CD4-positive, CD25-positive, alpha-beta regulatory T cell (primary cell): ENCODE measurements around the gene ASMTL. TPM values are rescaled to one million over a fixed set of nuclear protein-coding genes. Genes with fewer than 3 reads are reported as not detected.

ENCODE experiments used
- ATAC-seq, 2 donors: fragments of 150-1000 bp; cut with Tn5 transposase; one replicate each; pipeline ENCODE4 v1.10.0; 2021; ENCODE audit warnings: low read depth in 2 of 2, moderate number of reproducible peaks in 2 of 2, moderate library complexity in 1 of 2
- DNase-seq, 3 donors: peaks; one replicate each; pipeline versions ENCODE4 v3.0.0 to v3.0.0-alpha.2; 2012 to 2022; ENCODE audit warnings: mixed read lengths in 1 of 3
- H3K27ac ChIP-seq: one replicate; pipeline ENCODE4 v1.7.0; 2013; ENCODE audit warnings: mild to moderate bottlenecking, low read length; ENCODE audit not compliant: insufficient read depth, poor library complexity, severe bottlenecking
- H3K27me3 ChIP-seq: one replicate; pipeline ENCODE4 v1.7.0; 2013; ENCODE audit warnings: low read length; ENCODE audit not compliant: control insufficient read depth, insufficient read depth
- H3K36me3 ChIP-seq: one replicate; pipeline ENCODE4 v1.7.0; 2013; ENCODE audit warnings: mild to moderate bottlenecking, low read length, moderate library complexity; ENCODE audit not compliant: control insufficient read depth, insufficient read depth
- H3K4me1 ChIP-seq: 2 replicates; pipeline ENCODE4 v1.7.0; 2013; ENCODE audit warnings: mild to moderate bottlenecking, low read length; ENCODE audit not compliant: insufficient read depth, control insufficient read depth, poor library complexity, severe bottlenecking
- H3K4me3 ChIP-seq: one replicate; pipeline ENCODE4 v1.7.0; 2013; ENCODE audit warnings: low read depth, mild to moderate bottlenecking, low read length, moderate library complexity
- H3K9me3 ChIP-seq, 2 experiments: 1 replicate in 1 of 2; 2 replicates in 1 of 2; pipeline ENCODE4 v1.7.0; 2013; ENCODE audit warnings: low read length in 2 of 2, mild to moderate bottlenecking in 1 of 2, moderate library complexity in 1 of 2; ENCODE audit not compliant: control insufficient read depth in 2 of 2
- H3K27ac Mint-ChIP-seq, 3 donors: one replicate each; pipeline ENCODE4 v1.8.0; 2020 to 2022; ENCODE audit warnings: mild to moderate bottlenecking in 3 of 3, mixed read lengths in 3 of 3, moderate library complexity in 2 of 3
- H3K27me3 Mint-ChIP-seq: one replicate; pipeline ENCODE4 v1.8.0; 2022; ENCODE audit warnings: mild to moderate bottlenecking, mixed read lengths
- H3K36me3 Mint-ChIP-seq: one replicate; pipeline ENCODE4 v1.8.0; 2020; ENCODE audit warnings: mixed read lengths
- H3K4me1 Mint-ChIP-seq, 4 donors: one replicate each; pipeline ENCODE4 v1.8.0; 2020 to 2022; ENCODE audit warnings: mixed read lengths in 4 of 4, mild to moderate bottlenecking in 1 of 4
- H3K4me3 Mint-ChIP-seq, 4 donors: one replicate each; pipeline ENCODE4 v1.8.0; 2020 to 2022; ENCODE audit warnings: mild to moderate bottlenecking in 4 of 4, mixed read lengths in 4 of 4, moderate library complexity in 3 of 4
- H3K9me3 Mint-ChIP-seq, 7 donors: one replicate each; pipeline ENCODE4 v1.8.0; 2020 to 2022; ENCODE audit warnings: mixed read lengths in 7 of 7, mild to moderate bottlenecking in 3 of 7, moderate library complexity in 2 of 7
- polyA plus RNA-seq, 4 donors: library from polyadenylated mRNA; unstranded; fragments of 300-500 nt; fragmentation: Illumina TruSeq; gene quantifications; one replicate each; pipeline ENCODE4 v1.2.3, GENCODE V29; 2021
- total RNA-seq: library from RNA; stranded (reverse); gene quantifications from one replicate; pipeline ENCODE4 v1.2.3, GENCODE V29; 2022

The ASMTL gene
- total and polyA plus RNA-seq, 5 donors from 2014 or later: 32.1 to 50.1 (median 44.6) TPM

- Histone ChIP-seq H3K4me3 (no peak overlapping the region), H3K4me1 (peaks cover 45% of the 10 kb centered on the region), H3K9me3 (no peaks in the 10 kb centered on the region), H3K36me3 (peaks cover 36% of the 10 kb centered on the region), H3K27me3 (no peaks in the 10 kb centered on the region), H3K27ac (peak overlapping the region; percentile 70)
- peak overlapping the region in 3 of 4 donors; percentile 54 to 70 (median 62) for H3K4me3 Mint-ChIP-seq
- peak overlapping the region in 2 of 3 donors; percentile 28 to 97 for H3K27ac Mint-ChIP-seq
- peaks cover 17% of the 10 kb centered on the region for H3K36me3 Mint-ChIP-seq
- DNase-seq (no peak), ATAC-seq (no peak)
- H3K9me3 Mint-ChIP-seq: peaks cover 0 to 3% (median 0%) of the 10 kb centered on the region in 7 donors
- peaks cover 21 to 53% (median 32%) of the 10 kb centered on the region in 4 donors for H3K4me1 Mint-ChIP-seq
- H3K27me3 Mint-ChIP-seq: no peaks in the 10 kb centered on the region
Observed at GRCh38 chrX:1463581-1463980, 10.9 kb upstream of the ASMTL start.

- H3K4me3 Mint-ChIP-seq: peak overlapping the region in 3 of 4 donors; percentile 40 to 67 (median 62)
- peaks cover 20 to 45% (median 29%) of the 10 kb centered on the region in 4 donors for H3K4me1 Mint-ChIP-seq
- H3K27me3 Mint-ChIP-seq: no peaks in the 10 kb centered on the region
- ATAC-seq (peak; percentile 80 to 81), DNase-seq (peak; percentile 29 to 84 (median 53))
- peaks cover 36% of the 10 kb centered on the region for H3K36me3 ChIP-seq
- H3K4me1 ChIP-seq: peaks cover 37% of the 10 kb centered on the region
- peak overlapping the region; percentile 52 to 97 (median 83) for H3K27ac Mint-ChIP-seq
- H3K27me3 ChIP-seq: no peaks in the 10 kb centered on the region
- H3K4me3 ChIP-seq: peak overlapping the region; percentile 26
- peak overlapping the region; percentile 70 for H3K27ac ChIP-seq
- peaks cover 0 to 3% (median 0%) of the 10 kb centered on the region in 7 donors for H3K9me3 Mint-ChIP-seq
- H3K36me3 Mint-ChIP-seq: peaks cover 17% of the 10 kb centered on the region
- H3K9me3 ChIP-seq: no peaks in the 10 kb centered on the region
Observed at GRCh38 chrX:1462596-1463251, 10.0 kb upstream of the ASMTL start.

DNA sequence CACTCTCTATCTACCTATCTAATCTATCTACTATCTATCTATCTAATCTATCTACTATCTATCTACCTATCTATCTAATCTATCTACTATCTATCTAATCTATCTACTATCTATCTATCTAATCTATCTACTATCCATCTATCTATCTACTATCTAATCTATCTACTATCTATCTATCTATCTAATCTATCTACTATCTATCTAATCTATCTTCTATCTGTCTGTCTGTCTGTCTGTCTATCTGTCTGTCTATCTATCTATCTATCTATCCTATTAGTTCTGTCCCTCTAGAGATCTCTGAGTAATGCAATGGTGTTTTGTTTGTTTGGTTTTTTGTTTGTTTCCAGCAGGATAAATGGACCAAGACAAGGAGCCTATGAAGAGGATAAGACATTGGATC is 9.4 kb upstream of the ASMTL start:
- peaks cover 12% of the 10 kb centered on the region for H3K36me3 Mint-ChIP-seq
- no peak for DNase-seq
- H3K4me1 Mint-ChIP-seq: peaks cover 16 to 39% (median 26%) of the 10 kb centered on the region in 4 donors
- H3K4me3 ChIP-seq: peak overlapping the region; percentile 11
- peak overlapping the region in 2 of 4 donors; percentile 62 to 67 for H3K4me3 Mint-ChIP-seq
- peaks cover 31% of the 10 kb centered on the region for H3K4me1 ChIP-seq
- no peak for ATAC-seq
- H3K9me3 Mint-ChIP-seq: peaks cover 0 to 3% (median 0%) of the 10 kb centered on the region in 7 donors
- peak overlapping the region; percentile 70 for H3K27ac ChIP-seq
- no peaks in the 10 kb centered on the region for H3K9me3 ChIP-seq
- peak overlapping the region in 2 of 3 donors; percentile 52 to 97 for H3K27ac Mint-ChIP-seq
- H3K36me3 ChIP-seq: peaks cover 36% of the 10 kb centered on the region
- H3K27me3 Mint-ChIP-seq: no peaks in the 10 kb centered on the region
- no peaks in the 10 kb centered on the region for H3K27me3 ChIP-seq

DNA sequence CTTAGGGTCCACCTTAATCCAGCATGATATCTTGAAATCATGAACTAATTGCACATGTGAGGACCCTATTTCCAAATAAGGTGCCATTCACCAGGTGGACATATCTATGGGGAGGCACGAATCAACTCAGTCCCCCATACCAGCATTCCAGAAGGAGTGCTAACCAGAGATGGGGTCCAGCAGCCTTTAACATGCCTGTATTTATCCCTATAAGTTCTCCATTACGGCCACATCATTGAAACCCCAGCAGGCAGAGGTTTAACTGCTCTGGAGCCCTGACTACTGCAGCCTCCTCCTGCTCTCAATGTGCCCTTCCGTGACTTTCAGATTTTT is 3.2 kb upstream of the ASMTL start:
- no peak for ATAC-seq
- H3K27ac ChIP-seq: no peak overlapping the region
- no peaks in the 10 kb centered on the region for H3K9me3 ChIP-seq
- no peak overlapping the region for H3K4me3 ChIP-seq
- Mint-ChIP-seq H3K9me3 (peaks cover 0 to 1% (median 0%) of the 10 kb centered on the region in 7 donors), H3K27me3 (no peaks in the 10 kb centered on the region), H3K27ac (peak overlapping the region; percentile 34 to 85 (median 72)), H3K4me3 (peak overlapping the region in 3 of 4 donors; percentile 39 to 62 (median 57)), H3K4me1 (peaks cover 0 to 25% (median 2%) of the 10 kb centered on the region in 4 donors), H3K36me3 (no peaks in the 10 kb centered on the region)
- H3K27me3 ChIP-seq: no peaks in the 10 kb centered on the region
- DNase-seq: no peak
- H3K4me1 ChIP-seq: peaks cover 22% of the 10 kb centered on the region
- no peaks in the 10 kb centered on the region for H3K36me3 ChIP-seq

- ATAC-seq (peak; percentile 30 to 35), DNase-seq (peak; percentile 77 to 90 (median 88))
- H3K4me1 ChIP-seq: peaks cover 29% of the 10 kb centered on the region
- peak overlapping the region; percentile 58 for H3K4me3 ChIP-seq
- peak overlapping the region; percentile 56 to 83 (median 75) for H3K4me3 Mint-ChIP-seq
- H3K27me3 ChIP-seq: no peaks in the 10 kb centered on the region
- peaks cover 0 to 5% (median 1%) of the 10 kb centered on the region in 7 donors for H3K9me3 Mint-ChIP-seq
- no peaks in the 10 kb centered on the region for H3K27me3 Mint-ChIP-seq
- H3K36me3 ChIP-seq: no peaks in the 10 kb centered on the region
- peaks cover 0 to 34% (median 7%) of the 10 kb centered on the region in 4 donors for H3K4me1 Mint-ChIP-seq
- peak overlapping the region; percentile 97 for H3K27ac ChIP-seq
- H3K27ac Mint-ChIP-seq: peak overlapping the region in 1 of 3 donors; percentile 79
- H3K36me3 Mint-ChIP-seq: peaks cover 7% of the 10 kb centered on the region
- no peaks in the 10 kb centered on the region for H3K9me3 ChIP-seq
Observed at GRCh38 chrX:1453951-1454785, 1.5 kb upstream of the ASMTL start.

GRCh38 chrX:1453395-1453783 is 680 bp upstream of the ASMTL start:
- H3K4me1 Mint-ChIP-seq: peaks cover 0 to 40% (median 10%) of the 10 kb centered on the region in 4 donors
- ATAC-seq (peak; percentile 20 to 28), DNase-seq (peak in 2 of 3 donors; percentile 78 to 80)
- no peaks in the 10 kb centered on the region for H3K36me3 ChIP-seq
- H3K9me3 ChIP-seq: no peaks in the 10 kb centered on the region
- H3K36me3 Mint-ChIP-seq: peaks cover 10% of the 10 kb centered on the region
- H3K4me1 ChIP-seq: peaks cover 29% of the 10 kb centered on the region
- peak overlapping the region; percentile 97 for H3K27ac ChIP-seq
- H3K27me3 ChIP-seq: no peaks in the 10 kb centered on the region
- no peaks in the 10 kb centered on the region for H3K27me3 Mint-ChIP-seq
- peaks cover 0 to 8% (median 4%) of the 10 kb centered on the region in 7 donors for H3K9me3 Mint-ChIP-seq
- H3K27ac Mint-ChIP-seq: peak overlapping the region; percentile 82 to 95 (median 91)
- H3K4me3 ChIP-seq: no peak overlapping the region
- peak overlapping the region; percentile 86 to 94 (median 92) for H3K4me3 Mint-ChIP-seq

DNA sequence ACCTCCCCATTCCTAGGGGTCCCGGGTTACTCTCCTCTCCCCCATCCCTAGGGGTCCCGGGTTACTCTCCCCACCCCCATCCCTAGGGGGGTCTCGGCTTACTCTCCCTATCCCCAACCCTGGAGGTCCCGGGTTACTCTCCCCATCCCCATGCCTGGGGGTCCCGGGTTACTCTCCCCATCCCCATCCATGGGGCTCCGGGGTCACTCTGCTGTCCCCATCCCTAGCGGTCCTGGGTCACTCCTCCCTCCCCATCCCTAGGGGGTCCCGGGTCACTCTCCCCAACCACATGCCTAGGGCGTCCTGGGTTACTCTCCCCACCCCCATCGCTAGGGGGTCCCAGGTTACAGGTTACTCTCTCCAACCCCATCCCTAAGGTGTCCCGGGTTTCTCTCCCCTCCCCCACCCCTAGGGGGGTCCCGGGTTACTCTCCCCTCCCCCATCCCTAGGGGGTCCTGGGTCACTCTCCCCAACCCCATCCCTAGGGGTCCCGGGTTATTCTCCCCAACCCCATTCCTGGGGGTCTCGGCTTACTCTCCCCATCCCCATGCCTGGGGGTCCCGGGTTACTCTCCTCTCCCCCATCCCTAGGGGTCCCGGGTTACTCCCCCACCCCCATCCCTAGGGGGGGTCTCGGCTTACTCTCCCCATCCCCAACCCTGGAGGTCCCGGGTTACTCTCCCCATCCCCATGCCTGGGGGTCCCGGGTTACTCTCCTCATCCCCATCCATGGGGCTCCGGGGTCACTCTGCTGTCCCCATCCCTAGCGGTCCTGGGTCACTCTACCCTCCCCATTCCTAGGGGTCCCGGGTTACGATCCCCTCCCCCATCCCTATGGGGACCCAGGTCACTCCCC is 821 bp downstream of the ASMTL start:
- Mint-ChIP-seq H3K36me3 (peaks cover 18% of the 10 kb centered on the region), H3K4me1 (peaks cover 0 to 40% (median 11%) of the 10 kb centered on the region in 4 donors), H3K27ac (peak overlapping the region; percentile 26 to 95 (median 91)), H3K27me3 (peaks cover 2% of the 10 kb centered on the region), H3K9me3 (peaks cover 0 to 12% (median 7%) of the 10 kb centered on the region in 7 donors), H3K4me3 (peak overlapping the region; percentile 89 to 94 (median 92))
- Histone ChIP-seq H3K4me1 (peaks cover 29% of the 10 kb centered on the region), H3K9me3 (no peaks in the 10 kb centered on the region), H3K27me3 (no peaks in the 10 kb centered on the region), H3K4me3 (peak overlapping the region; percentile 63), H3K36me3 (no peaks in the 10 kb centered on the region), H3K27ac (peak overlapping the region; percentile 97)
- DNase-seq: no peak
- ATAC-seq: no peak
